IMR-90 (cell line): ENCODE measurements around the gene KRT1. TPM values are rescaled to one million over a fixed set of nuclear protein-coding genes. Genes with fewer than 3 reads are reported as not detected.

Experiments used
- ATAC-seq: fragments of 200-7000 bp; cut with Tn5 transposase; 2 replicates; pipeline ENCODE4 v1.9.1; 2020; ENCODE audit warnings: low read depth, mild to moderate bottlenecking, moderate library complexity
- BruUV-seq: library from RNA; stranded (reverse); fragments of 400-500 nt; replicated peaks from 2 replicates; lab custom pipeline; 2021; lab: Mats Ljungman, UMichigan
- CTCF ChIA-PET: fragments of 300-600 bp; formaldehyde crosslinking; extraction: SDS; loops from one replicate; lab custom pipeline; 2021; ENCODE audit warnings: antibody characterized with exemption; lab: Yijun Ruan, JAX
- POLR2A ChIA-PET: fragments of 300-600 bp; sonication (Branson Sonifier 250); formaldehyde crosslinking; loops from one replicate; lab custom pipeline; 2022; ENCODE audit warnings: antibody characterized with exemption; ENCODE audit not compliant: unreplicated experiment; lab: Charles Lee
- DNase-seq: peaks from one replicate; pipeline ENCODE4 v3.0.0; 2013
- H2AFZ ChIP-seq: replicated peaks from 2 replicates; pipeline ENCODE3; 2013; ENCODE audit warnings: low read length, mild to moderate bottlenecking; ENCODE audit not compliant: poor library complexity
- H2AK5ac ChIP-seq: 2 replicates; pipeline ENCODE4 v1.6.1; 2013; ENCODE audit warnings: low read depth, low read length, inconsistent platforms
- H2AK9ac ChIP-seq: replicated peaks from 2 replicates; pipeline ENCODE3; 2013; ENCODE audit warnings: mild to moderate bottlenecking, low read depth, low read length, moderate library complexity; ENCODE audit not compliant: poor library complexity
- H2BK120ac ChIP-seq: 2 replicates; pipeline ENCODE4 v1.6.1; 2013; ENCODE audit warnings: low read depth, low read length, inconsistent platforms
- H2BK15ac ChIP-seq: 3 replicates; pipeline ENCODE4 v1.6.1; 2013; ENCODE audit warnings: low read depth, low read length, inconsistent platforms
- H2BK20ac ChIP-seq: 2 replicates; pipeline ENCODE4 v1.6.1; 2013; ENCODE audit warnings: low read depth, mild to moderate bottlenecking, inconsistent platforms, low read length, moderate library complexity
- H2BK5ac ChIP-seq: 2 replicates; pipeline ENCODE4 v1.6.1; 2013; ENCODE audit warnings: mild to moderate bottlenecking, low read depth, low read length, inconsistent platforms; ENCODE audit not compliant: poor library complexity, severe bottlenecking
- H3K14ac ChIP-seq: replicated peaks from 2 replicates; pipeline ENCODE4 v1.6.1; 2013; ENCODE audit warnings: low read depth, low read length, inconsistent platforms
- H3K18ac ChIP-seq: 2 replicates; pipeline ENCODE4 v1.6.1; 2013; ENCODE audit warnings: low read depth, low read length, control low read depth
- H3K23ac ChIP-seq: 2 replicates; pipeline ENCODE4 v1.6.1; 2013; ENCODE audit warnings: low read depth, low read length, inconsistent platforms
- H3K27ac ChIP-seq: 2 replicates; pipeline ENCODE4 v1.5.1; 2013; ENCODE audit warnings: mild to moderate bottlenecking, control low read depth, low read length; ENCODE audit not compliant: insufficient read depth
- H3K27me3 ChIP-seq: 2 replicates; pipeline ENCODE4 v1.6.1; 2013; ENCODE audit warnings: low read length; ENCODE audit not compliant: control insufficient read depth, insufficient read depth
- H3K36me3 ChIP-seq: 2 replicates; pipeline ENCODE4 v1.6.1; 2013; ENCODE audit warnings: low read length, mixed read lengths; ENCODE audit not compliant: control insufficient read depth, insufficient read depth
- H3K4ac ChIP-seq: 2 replicates; pipeline ENCODE4 v1.6.1; 2013; ENCODE audit warnings: low read depth, low read length, inconsistent platforms
- H3K4me1 ChIP-seq: 2 replicates; pipeline ENCODE4 v1.6.1; 2013; ENCODE audit warnings: low read length, mixed read lengths; ENCODE audit not compliant: control insufficient read depth, insufficient read depth
- H3K4me2 ChIP-seq: 2 replicates; pipeline ENCODE4 v1.6.1; 2013; ENCODE audit warnings: low read depth, mild to moderate bottlenecking, control low read depth, low read length, moderate library complexity
- H3K4me3 ChIP-seq: 2 replicates; pipeline ENCODE4 v1.5.1; 2013; ENCODE audit warnings: low read depth, mild to moderate bottlenecking, control low read depth, low read length, moderate library complexity; ENCODE audit not compliant: insufficient read depth
- H3K56ac ChIP-seq: 2 replicates; pipeline ENCODE4 v1.6.1; 2013; ENCODE audit warnings: low read length, inconsistent platforms; ENCODE audit not compliant: insufficient read depth; ENCODE audit errors: extremely low read depth
- H3K79me1 ChIP-seq, 2 experiments: 2 replicates each; pipeline ENCODE4 v1.6.1; 2013; ENCODE audit warnings: low read length in 2 of 2, inconsistent platforms in 1 of 2, low read depth in 1 of 2
- H3K9ac ChIP-seq: 2 replicates; pipeline ENCODE4 v1.6.1; 2013; ENCODE audit warnings: low read depth, low read length, control low read depth
- H3K9me1 ChIP-seq: 2 replicates; pipeline ENCODE4 v1.6.1; 2013; ENCODE audit warnings: low read length, inconsistent platforms; ENCODE audit not compliant: insufficient read depth
- H3K9me3 ChIP-seq: 2 replicates; pipeline ENCODE4 v1.6.1; 2013; ENCODE audit warnings: low read length; ENCODE audit not compliant: control insufficient read depth, insufficient read depth
- H4K20me1 ChIP-seq: 2 replicates; pipeline ENCODE4 v1.6.1; 2013; ENCODE audit warnings: low read length, inconsistent platforms; ENCODE audit not compliant: insufficient read depth
- H4K5ac ChIP-seq: 2 replicates; pipeline ENCODE4 v1.6.1; 2013; ENCODE audit warnings: mild to moderate bottlenecking, low read depth, low read length, control low read depth
- H4K8ac ChIP-seq, 2 experiments: 2 replicates each; pipeline ENCODE4 v1.6.1; 2013; ENCODE audit warnings: low read depth in 2 of 2, low read length in 2 of 2, control low read depth in 1 of 2, inconsistent platforms in 1 of 2
- H4K91ac ChIP-seq: 2 replicates; pipeline ENCODE4 v1.6.1; 2013; ENCODE audit warnings: low read depth, low read length, inconsistent platforms; ENCODE audit not compliant: insufficient read depth
- CHD1 ChIP-seq: IDR thresholded peaks from 2 replicates; pipeline ENCODE4 v1.6.1; 2012; ENCODE audit warnings: low read depth, low read length, improper control_type of control experiment
- FOS ChIP-seq: fragments of 150-350 bp; IDR thresholded peaks from 2 replicates; pipeline ENCODE4 v1.6.1; 2016; ENCODE audit warnings: low read depth, low read length
- MAFK ChIP-seq: IDR thresholded peaks from 2 replicates; pipeline ENCODE4 v1.6.1; 2012; ENCODE audit warnings: low read depth, low read length, improper control_type of control experiment
- MXI1 ChIP-seq: IDR thresholded peaks from 2 replicates; pipeline ENCODE4 v1.6.1; 2012; ENCODE audit warnings: low read depth, mild to moderate bottlenecking, low read length, moderate library complexity, borderline replicate concordance
- NFE2L2 ChIP-seq: fragments of 150-350 bp; IDR thresholded peaks from 2 replicates; pipeline ENCODE4 v1.6.1; 2016; ENCODE audit warnings: low read depth, mild to moderate bottlenecking, low read length
- POLR2A ChIP-seq: IDR thresholded peaks from 2 replicates; pipeline ENCODE4 v1.6.1; 2012; ENCODE audit warnings: mild to moderate bottlenecking, low read depth, low read length
- RCOR1 ChIP-seq: IDR thresholded peaks from 2 replicates; pipeline ENCODE4 v1.6.1; 2012; ENCODE audit warnings: mild to moderate bottlenecking, low read length, improper control_type of control experiment; ENCODE audit not compliant: insufficient replicate concordance
- SMC3 ChIP-seq: fragments of 150-350 bp; IDR thresholded peaks from 2 replicates; pipeline ENCODE4 v1.6.1; 2016; ENCODE audit warnings: low read depth, mild to moderate bottlenecking, antibody characterized with exemption, low read length, moderate library complexity
- WGBS, 2 experiments: methylation state at CpG; one replicate each; pipeline versions ENCODE4 v1.1.5 to v1.1.7; 2013; ENCODE audit warnings: missing lambda C conversion rate in 2 of 2; ENCODE audit not compliant: insufficient read length in 1 of 2; ENCODE audit errors: extremely low coverage in 2 of 2; 5-methylcytosine and 5-hydroxymethylcytosine counted together
- dilution Hi-C: fragments of 300-500 bp; cut with HindIII; formaldehyde crosslinking; loops from one replicate; pipeline ENCODE4 v1.14.3; 2018; ENCODE audit warnings: low sequenced_read_pairs; ENCODE audit not compliant: unreplicated experiment
- in situ Hi-C: fragments of 300-500 bp; cut with MboI; formaldehyde crosslinking; loops from 3 replicates; pipeline ENCODE4 v1.14.3; 2019; ENCODE audit warnings: low sequenced_read_pairs, inconsistent platforms, mixed read lengths
- intact Hi-C: fragments of 100-400 bp; cut with micrococcal nuclease; formaldehyde crosslinking; loops from 2 replicates; pipeline ENCODE4 v1.10.0; 2022
- polyA plus RNA-seq, 3 experiments: library from polyadenylated mRNA; depleted of rRNA; stranded (reverse); fragments of >200 nt; gene quantifications; 2 replicates each; pipeline ENCODE4 v1.2.3, GENCODE V29; 2012; ENCODE audit warnings: low replicate concordance in 1 of 3
- total RNA-seq: library from RNA; depleted of rRNA; stranded (reverse); fragments of >200 nt; gene quantifications from 2 replicates; pipeline ENCODE4 v1.2.3, GENCODE V29; 2012
- TF ChIP-seq, protein P1 (sequence below): fragments of 150-350 bp; IDR thresholded peaks from 2 replicates; pipeline ENCODE4 v1.6.1; 2017; ENCODE audit warnings: mild to moderate bottlenecking, antibody characterized with exemption, low read length, low read depth

The KRT1 gene
- total and polyA plus RNA-seq, 2 of the 4 experiments (the other 2 are of a cell fraction): not detected

DNA sequence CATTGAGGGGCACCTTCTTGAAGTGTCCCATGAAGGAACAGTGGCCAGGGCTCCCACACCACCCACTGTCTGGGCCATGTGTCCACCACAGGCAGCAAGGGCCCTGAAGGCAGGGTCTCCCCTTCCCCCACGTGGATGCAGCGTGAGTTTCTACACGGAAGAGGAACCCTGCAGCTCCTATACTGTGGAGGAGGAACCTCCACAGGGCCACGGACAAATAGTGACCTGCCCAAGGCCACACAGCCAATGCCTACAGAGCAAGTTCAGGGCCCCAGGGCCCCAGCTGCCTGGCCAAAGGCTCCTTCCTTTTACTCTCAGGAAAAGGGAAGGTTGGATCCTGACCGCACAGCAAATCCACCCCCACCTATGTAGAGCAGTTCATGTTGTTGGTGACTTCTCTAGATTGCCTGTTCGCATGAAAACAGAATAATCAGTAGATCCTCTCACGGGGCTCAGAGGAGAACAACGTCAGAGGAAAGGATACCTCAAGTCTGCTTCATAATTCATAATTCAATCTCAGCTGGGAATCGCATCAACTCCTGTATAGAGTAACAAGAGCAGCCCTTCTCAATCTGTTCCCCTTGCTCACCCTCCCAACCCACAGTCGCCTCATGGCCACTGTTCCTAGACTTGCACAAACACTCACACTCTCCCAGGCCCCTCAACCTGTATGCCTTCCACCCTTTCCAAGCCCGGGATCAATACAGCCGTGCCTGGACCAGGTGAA is 50.8 kb downstream of the KRT1 start:
- Histone ChIP-seq H3K18ac (no peak overlapping the region), H3K36me3 (no peaks in the 10 kb centered on the region), H3K14ac (no peak overlapping the region), H3K4me1 (no peaks in the 10 kb centered on the region), H3K79me1 (no peaks in the 10 kb centered on the region), H2BK15ac (no peak overlapping the region), H2AK5ac (no peak overlapping the region), H2AK9ac (no peak overlapping the region), H2AFZ (no peak overlapping the region), H3K4me2 (no peak overlapping the region), H3K9me1 (no peaks in the 10 kb centered on the region), H2BK20ac (no peak overlapping the region), H3K9ac (no peak overlapping the region), H4K5ac (no peak overlapping the region), H3K9me3 (no peaks in the 10 kb centered on the region), H3K4me3 (no peak overlapping the region), H2BK120ac (no peak overlapping the region), H3K27me3 (peaks cover 10% of the 10 kb centered on the region), H3K27ac (no peak overlapping the region), H4K8ac (no peak overlapping the region), H3K23ac (no peak overlapping the region), H4K91ac (no peak overlapping the region), H4K20me1 (no peaks in the 10 kb centered on the region; the same call in 1 of the 2 replicates), H2BK5ac (no peak overlapping the region), H3K56ac (no peak overlapping the region), H3K4ac (no peak overlapping the region)
- intact Hi-C loops (no loop called here), dilution Hi-C loops (no loop called here), in situ Hi-C loops (no loop called here)
- ATAC-seq (no peak), DNase-seq (no peak)
- TF ChIP-seq CHD1 (no peak), SMC3 (no peak), POLR2A (no peak), RCOR1 (no peak), FOS (no peak), MXI1 (no peak), NFE2L2 (no peak), MAFK (no peak)
- TF ChIP-seq, protein P1, sequence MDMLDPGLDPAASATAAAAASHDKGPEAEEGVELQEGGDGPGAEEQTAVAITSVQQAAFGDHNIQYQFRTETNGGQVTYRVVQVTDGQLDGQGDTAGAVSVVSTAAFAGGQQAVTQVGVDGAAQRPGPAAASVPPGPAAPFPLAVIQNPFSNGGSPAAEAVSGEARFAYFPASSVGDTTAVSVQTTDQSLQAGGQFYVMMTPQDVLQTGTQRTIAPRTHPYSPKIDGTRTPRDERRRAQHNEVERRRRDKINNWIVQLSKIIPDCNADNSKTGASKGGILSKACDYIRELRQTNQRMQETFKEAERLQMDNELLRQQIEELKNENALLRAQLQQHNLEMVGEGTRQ: no peak
- 51% methylated on average over 4 of the region's 12 CpGs; no CpG with 5 or more reads in 1 of the 2 experiments for WGBS, 2 experiments
- BruUV-seq: no TSS peak
- POLR2A ChIA-PET: no interaction called here
- CTCF ChIA-PET: no interaction called here
